ENCODE data around the gene IFNL1.

DNA sequence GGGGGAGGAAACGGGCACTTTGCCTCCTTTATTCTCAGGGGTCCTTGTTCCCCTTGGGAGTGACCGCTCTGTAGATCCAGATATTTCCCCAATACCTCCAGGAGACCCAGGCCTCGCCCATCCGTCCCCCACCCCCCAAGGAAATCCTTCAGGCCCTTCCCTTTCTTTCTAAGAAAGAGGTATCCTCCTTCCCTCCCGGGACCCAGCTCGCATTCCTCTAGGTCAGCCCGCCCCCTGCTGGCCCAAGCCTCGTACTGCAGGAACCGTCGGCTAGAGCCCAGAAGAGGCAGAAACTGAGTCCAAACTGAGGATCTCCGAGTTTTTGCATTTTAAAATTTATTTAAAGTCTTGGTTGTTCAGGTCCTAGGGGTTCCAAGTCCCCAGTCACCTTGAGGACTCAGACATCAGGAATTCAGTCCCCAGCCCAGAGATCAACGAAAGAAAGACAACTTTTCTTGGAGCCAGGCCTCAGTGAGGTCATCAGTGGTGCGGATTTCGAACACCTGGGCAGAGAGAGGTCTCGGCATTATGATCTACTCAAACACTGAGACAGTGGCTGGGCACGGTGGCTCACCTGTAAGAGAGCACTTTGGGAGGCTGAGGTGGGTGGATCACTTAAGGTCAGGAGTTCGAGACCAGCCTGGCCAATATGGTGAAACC is 32.0 kb downstream of the IFNL1 start:
- TF ChIP-seq POLR2AphosphoS5 (IDR thresholded peaks at IDR 0.05; ENCODE audit: borderline replicate concordance, low read depth, low read length) (no peak), EZH2 (IDR thresholded peaks at IDR 0.05) (no peak), FOXP2 (optimal IDR thresholded peaks at IDR 0.05; ENCODE audit: control extremely low read depth, extremely low read length, insufficient read depth) (no peak)
